WERI-Rb-1 (cell line): ENCODE data around the gene AHCTF1.
"Not testable (repeated sequence)": the region's sequence is repeated elsewhere in the genome, so short reads cannot be mapped to it uniquely, and the experiment has no call there.

Source experiments
- DNase-seq: peaks from one replicate; pipeline ENCODE4 v3.0.0-alpha.2; 2020
- H3K27ac ChIP-seq: fragments of 250-450 bp; sonication (Bioruptor Pico); 2 replicates; pipeline ENCODE4 v1.5.1; 2020; ENCODE audit warnings: mild to moderate bottlenecking, moderate library complexity
- H3K27me3 ChIP-seq: fragments of 250-450 bp; sonication (Bioruptor Pico); 2 replicates; pipeline ENCODE4 v1.5.1; 2021; ENCODE audit warnings: mild to moderate bottlenecking, low read depth, moderate library complexity; ENCODE audit not compliant: insufficient read depth, severe bottlenecking
- H3K36me3 ChIP-seq: fragments of 250-450 bp; sonication (Bioruptor Pico); 2 replicates; pipeline ENCODE4 v1.5.1; 2020; ENCODE audit warnings: mild to moderate bottlenecking, moderate library complexity
- H3K4me3 ChIP-seq: 2 replicates; pipeline ENCODE4 v1.5.1; 2011; ENCODE audit warnings: low read depth, mild to moderate bottlenecking, control low read depth, low read length
- H3K9me3 ChIP-seq: fragments of 250-450 bp; sonication (Bioruptor Pico); 2 replicates; pipeline ENCODE4 v1.5.1; 2021; ENCODE audit warnings: mild to moderate bottlenecking, moderate library complexity; ENCODE audit not compliant: severe bottlenecking
- TF ChIP-seq, protein P1 (sequence below): IDR thresholded peaks from 2 replicates; pipeline ENCODE4 v1.5.1; 2011; ENCODE audit warnings: low read depth, mild to moderate bottlenecking, control low read depth, inconsistent platforms, low read length

AHCTF1 gene

DNA sequence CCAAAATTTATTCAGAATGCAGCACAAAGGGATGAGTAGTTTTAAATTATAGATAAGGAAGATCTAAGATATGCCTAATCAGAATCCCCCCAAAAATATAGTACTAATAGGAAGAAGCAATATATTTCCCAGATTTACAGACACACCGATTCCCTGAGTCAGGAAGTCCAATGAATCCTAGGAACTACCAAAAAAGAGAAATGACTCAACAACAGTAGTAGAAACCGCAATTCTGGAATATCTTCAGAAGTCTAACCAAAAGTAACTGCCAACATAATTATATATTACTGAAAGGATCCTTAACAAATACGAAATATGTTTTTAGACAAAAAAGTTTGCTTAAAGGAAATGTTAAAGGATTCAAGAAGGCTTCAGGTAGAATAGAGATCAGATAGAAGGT lies 10.3 kb downstream of the AHCTF1 start:
- peaks cover 44% of the 10 kb centered on the region for H3K36me3 ChIP-seq
- no peak for DNase-seq

DNA sequence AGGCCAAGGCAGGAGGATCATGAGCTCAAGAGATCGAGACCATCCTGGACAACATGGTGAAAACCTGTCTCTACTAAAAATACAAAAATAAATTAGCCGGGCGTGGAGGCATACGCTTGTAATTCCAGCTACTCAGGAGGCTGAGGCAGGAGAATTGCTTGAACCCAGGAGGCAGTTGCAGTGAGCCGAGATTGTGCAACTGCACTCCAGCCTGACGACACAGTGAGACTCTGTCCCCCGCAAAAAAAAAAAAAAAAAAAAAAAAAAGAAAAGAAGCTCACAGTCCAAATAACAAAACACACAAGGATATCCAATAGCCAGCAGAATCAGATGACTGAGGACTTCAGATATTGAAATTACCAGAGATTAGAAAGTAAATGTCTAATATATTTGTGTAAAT lies 11.8 kb downstream of the AHCTF1 start:
- H3K36me3 ChIP-seq, result peaks cover 51% of the 10 kb centered on the region
- no peak for DNase-seq
- TF ChIP-seq, protein P1, sequence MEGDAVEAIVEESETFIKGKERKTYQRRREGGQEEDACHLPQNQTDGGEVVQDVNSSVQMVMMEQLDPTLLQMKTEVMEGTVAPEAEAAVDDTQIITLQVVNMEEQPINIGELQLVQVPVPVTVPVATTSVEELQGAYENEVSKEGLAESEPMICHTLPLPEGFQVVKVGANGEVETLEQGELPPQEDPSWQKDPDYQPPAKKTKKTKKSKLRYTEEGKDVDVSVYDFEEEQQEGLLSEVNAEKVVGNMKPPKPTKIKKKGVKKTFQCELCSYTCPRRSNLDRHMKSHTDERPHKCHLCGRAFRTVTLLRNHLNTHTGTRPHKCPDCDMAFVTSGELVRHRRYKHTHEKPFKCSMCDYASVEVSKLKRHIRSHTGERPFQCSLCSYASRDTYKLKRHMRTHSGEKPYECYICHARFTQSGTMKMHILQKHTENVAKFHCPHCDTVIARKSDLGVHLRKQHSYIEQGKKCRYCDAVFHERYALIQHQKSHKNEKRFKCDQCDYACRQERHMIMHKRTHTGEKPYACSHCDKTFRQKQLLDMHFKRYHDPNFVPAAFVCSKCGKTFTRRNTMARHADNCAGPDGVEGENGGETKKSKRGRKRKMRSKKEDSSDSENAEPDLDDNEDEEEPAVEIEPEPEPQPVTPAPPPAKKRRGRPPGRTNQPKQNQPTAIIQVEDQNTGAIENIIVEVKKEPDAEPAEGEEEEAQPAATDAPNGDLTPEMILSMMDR, result no peak

More for the DNA sequence above, 10.3 kb downstream of the AHCTF1 start:
- H3K27me3 ChIP-seq, result no peaks in the 10 kb centered on the region
- TF ChIP-seq, protein P1, result no peak
- H3K4me3 ChIP-seq, result no peak overlapping the region
- H3K9me3 ChIP-seq, result no peaks in the 10 kb centered on the region
- H3K27ac ChIP-seq, result no peak overlapping the region

DNA sequence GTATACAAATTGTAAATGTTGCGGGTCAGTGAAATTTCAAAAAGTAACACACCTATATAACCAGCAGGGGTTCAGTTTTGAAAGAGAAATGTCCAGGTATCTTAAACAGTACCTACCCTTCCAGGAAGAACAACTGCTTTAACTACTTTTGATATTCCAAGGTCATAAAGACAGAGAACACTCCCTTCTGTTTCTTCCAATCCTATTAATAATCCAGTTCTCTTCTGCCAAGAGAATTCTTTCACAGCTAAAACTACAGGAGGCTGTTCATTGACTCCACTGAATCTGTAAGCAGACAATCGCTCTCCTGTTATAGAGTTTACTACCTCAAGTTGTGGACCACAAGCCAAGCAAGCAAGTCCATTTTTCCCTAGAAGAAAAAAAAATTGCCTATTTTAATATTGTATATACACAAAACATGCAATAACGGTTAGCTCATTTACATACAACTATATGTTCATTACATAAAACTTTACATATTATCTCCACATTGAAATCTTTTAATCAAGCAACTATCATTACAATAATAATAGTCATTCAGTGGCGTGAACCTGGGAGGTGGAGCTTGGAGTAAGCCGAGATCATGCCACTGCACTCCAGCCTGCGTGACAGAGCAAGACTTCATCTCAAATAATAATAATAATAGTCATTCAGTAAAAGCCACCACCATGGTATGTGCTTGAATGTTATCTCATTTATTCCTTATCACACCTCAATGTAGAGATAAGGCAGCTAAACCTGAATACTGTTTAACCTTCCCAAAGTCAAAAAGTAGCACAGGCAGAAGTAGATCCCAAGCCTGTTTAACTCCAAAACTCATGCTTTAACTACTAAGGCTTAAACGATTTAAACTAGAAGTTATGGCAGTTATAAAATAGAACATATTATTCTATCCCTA lies 15.5 kb downstream of the AHCTF1 start:
- not testable (repeated sequence) for H3K27me3 ChIP-seq, H3K27ac ChIP-seq, H3K4me3 ChIP-seq, H3K9me3 ChIP-seq, DNase-seq
- H3K36me3 ChIP-seq, result peaks cover 78% of the 10 kb centered on the region

More for the DNA sequence above, 11.8 kb downstream of the AHCTF1 start:
- Histone ChIP-seq H3K27ac (no peak overlapping the region), H3K27me3 (no peaks in the 10 kb centered on the region), H3K9me3 (no peaks in the 10 kb centered on the region), H3K4me3 (no peak overlapping the region)

DNA sequence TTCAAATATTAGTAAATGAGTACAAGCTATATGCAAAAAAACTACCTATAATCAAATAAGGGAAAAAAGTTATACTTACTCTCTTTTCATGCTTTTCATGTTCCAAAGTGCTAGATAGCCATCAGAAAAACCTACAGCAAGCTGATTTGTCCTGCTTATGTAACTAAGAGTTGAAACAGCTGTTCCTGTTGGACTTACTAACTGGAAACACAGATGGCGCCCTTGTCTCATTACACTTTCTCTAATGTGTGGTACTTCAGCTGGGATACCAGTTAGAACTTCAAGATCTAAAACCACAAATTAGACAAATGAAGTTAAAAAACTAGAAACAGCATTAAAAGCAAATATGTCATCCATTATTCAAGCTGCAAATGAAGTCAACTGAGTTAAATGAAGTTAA lies 24.3 kb downstream of the AHCTF1 start:
- no peaks in the 10 kb centered on the region for H3K9me3 ChIP-seq
- no peak overlapping the region for H3K4me3 ChIP-seq
- peaks cover 85% of the 10 kb centered on the region for H3K36me3 ChIP-seq
- H3K27ac ChIP-seq, result no peak overlapping the region
- TF ChIP-seq, protein P1, result peak; percentile 61; the same call in 1 of the 2 replicates
- H3K27me3 ChIP-seq, result no peaks in the 10 kb centered on the region
- peak; percentile 46 for DNase-seq

DNA sequence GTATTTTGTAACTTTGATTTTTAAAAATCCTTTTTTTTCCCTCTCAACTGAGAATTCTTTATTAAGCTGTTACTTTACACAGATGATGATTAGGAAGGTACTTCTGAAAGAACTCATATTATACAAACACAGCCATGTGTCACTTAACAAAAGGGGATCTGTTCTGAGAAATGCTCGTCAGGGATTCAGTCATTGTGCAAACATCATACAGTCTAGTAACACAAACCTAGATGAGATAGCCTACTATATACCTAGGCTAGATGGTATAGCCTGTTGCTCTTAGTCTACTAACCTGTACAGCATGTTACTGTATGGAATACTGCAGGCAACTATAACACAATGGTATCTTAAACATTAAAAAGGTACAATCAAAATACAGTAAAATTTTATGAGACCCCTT lies 24.9 kb downstream of the AHCTF1 start:
- Histone ChIP-seq H3K4me3 (no peak overlapping the region), H3K36me3 (peaks cover 85% of the 10 kb centered on the region), H3K9me3 (no peaks in the 10 kb centered on the region), H3K27ac (no peak overlapping the region), H3K27me3 (no peaks in the 10 kb centered on the region)
- TF ChIP-seq, protein P1, result no peak
- DNase-seq, result no peak

DNA sequence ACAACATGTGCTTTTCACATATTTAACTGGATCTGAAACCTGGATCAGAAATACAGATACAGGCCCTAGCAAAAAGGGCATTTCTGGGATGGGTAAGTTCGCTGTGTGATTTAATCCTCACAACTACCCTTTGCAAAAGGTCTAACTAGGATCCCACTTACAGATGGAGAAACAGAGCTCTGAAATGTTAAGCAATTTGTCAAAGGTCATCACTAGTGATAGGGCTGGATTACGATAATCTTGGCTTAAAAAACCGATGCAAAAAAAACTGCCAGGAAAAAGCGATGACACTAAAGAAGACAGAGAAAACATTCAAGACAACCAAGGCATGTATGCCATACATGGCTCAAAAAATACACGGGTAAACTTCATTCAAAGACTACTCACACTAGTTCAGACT lies 29.9 kb downstream of the AHCTF1 start:
- TF ChIP-seq, protein P1, result no peak
- Histone ChIP-seq H3K27ac (no peak overlapping the region), H3K27me3 (no peaks in the 10 kb centered on the region), H3K9me3 (no peaks in the 10 kb centered on the region), H3K36me3 (peaks cover 99% of the 10 kb centered on the region), H3K4me3 (no peak overlapping the region)
- DNase-seq, result no peak
